GM12878 (cell line): ENCODE data around the gene CD101.

Source experiments
- CTCF ChIP-seq, 3 experiments: IDR thresholded peaks in 2 of 3; conservative IDR thresholded peaks in 1 of 3; 2 replicates each; pipeline ENCODE4 v1.5.1; 2011; ENCODE audit warnings: low read depth in 3 of 3, low read length in 3 of 3, mild to moderate bottlenecking in 3 of 3, control low read depth in 2 of 3, moderate library complexity in 2 of 3, inconsistent platforms in 1 of 3, mixed read lengths in 1 of 3; ENCODE audit not compliant: control insufficient read depth in 2 of 3, insufficient read depth in 1 of 3; ENCODE audit errors: extremely low read depth in 1 of 3
- MEF2A ChIP-seq: IDR thresholded peaks from 2 replicates; pipeline ENCODE4 v1.6.1; 2011; ENCODE audit warnings: low read depth, mild to moderate bottlenecking, low read length, moderate library complexity; ENCODE audit not compliant: insufficient read depth
- MTA3 ChIP-seq: IDR thresholded peaks from 2 replicates; pipeline ENCODE4 v1.6.1; 2012; ENCODE audit warnings: low read length, inconsistent platforms, borderline replicate concordance
- NFXL1 ChIP-seq: fragments of 450-650 bp; IDR thresholded peaks from 2 replicates; pipeline ENCODE4 v1.6.1; 2017; ENCODE audit warnings: antibody characterized with exemption, mild to moderate bottlenecking, borderline replicate concordance
- TF ChIP-seq, protein P1 (sequence below): fragments of 450-650 bp; IDR thresholded peaks from 2 replicates; pipeline ENCODE4 v1.6.1; 2018; ENCODE audit warnings: mild to moderate bottlenecking, low read depth, moderate library complexity; ENCODE audit not compliant: partially characterized antibody
- TF ChIP-seq, protein P2 (sequence below): IDR thresholded peaks from 2 replicates; pipeline ENCODE4 v1.6.1; 2012; ENCODE audit warnings: low read depth, low read length, improper control_type of control experiment

GRCh38 chr1:117068580-117068979 is 67.0 kb downstream of the CD101 start:
- no peak for TF ChIP-seq MTA3
- TF ChIP-seq CTCF (IDR thresholded peaks at IDR 0.05 in 2 of 3, conservative IDR thresholded peaks at IDR 0.05 in 1 of 3; ENCODE audit: control insufficient read depth in 2 of 3, extremely low read depth in 1 of 3, insufficient read depth in 1 of 3, low read depth in 3 of 3, low read length in 3 of 3): no peak
- TF ChIP-seq, protein P1, sequence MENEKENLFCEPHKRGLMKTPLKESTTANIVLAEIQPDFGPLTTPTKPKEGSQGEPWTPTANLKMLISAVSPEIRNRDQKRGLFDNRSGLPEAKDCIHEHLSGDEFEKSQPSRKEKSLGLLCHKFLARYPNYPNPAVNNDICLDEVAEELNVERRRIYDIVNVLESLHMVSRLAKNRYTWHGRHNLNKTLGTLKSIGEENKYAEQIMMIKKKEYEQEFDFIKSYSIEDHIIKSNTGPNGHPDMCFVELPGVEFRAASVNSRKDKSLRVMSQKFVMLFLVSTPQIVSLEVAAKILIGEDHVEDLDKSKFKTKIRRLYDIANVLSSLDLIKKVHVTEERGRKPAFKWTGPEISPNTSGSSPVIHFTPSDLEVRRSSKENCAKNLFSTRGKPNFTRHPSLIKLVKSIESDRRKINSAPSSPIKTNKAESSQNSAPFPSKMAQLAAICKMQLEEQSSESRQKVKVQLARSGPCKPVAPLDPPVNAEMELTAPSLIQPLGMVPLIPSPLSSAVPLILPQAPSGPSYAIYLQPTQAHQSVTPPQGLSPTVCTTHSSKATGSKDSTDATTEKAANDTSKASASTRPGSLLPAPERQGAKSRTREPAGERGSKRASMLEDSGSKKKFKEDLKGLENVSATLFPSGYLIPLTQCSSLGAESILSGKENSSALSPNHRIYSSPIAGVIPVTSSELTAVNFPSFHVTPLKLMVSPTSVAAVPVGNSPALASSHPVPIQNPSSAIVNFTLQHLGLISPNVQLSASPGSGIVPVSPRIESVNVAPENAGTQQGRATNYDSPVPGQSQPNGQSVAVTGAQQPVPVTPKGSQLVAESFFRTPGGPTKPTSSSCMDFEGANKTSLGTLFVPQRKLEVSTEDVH: no peak
- TF ChIP-seq, protein P2, sequence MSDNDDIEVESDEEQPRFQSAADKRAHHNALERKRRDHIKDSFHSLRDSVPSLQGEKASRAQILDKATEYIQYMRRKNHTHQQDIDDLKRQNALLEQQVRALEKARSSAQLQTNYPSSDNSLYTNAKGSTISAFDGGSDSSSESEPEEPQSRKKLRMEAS: no peak
- no peak for TF ChIP-seq MEF2A
- no peak for TF ChIP-seq NFXL1
